GM19324 (cell line): ENCODE measurements around the gene HOXB2.

ENCODE experiments used
- ATAC-seq: cut with Tn5 transposase; IDR thresholded peaks from one replicate; pipeline ENCODE4 v1.9.1; 2021; ENCODE audit warnings: mild to moderate bottlenecking, moderate library complexity; ENCODE audit not compliant: unreplicated experiment, low FRiP score

Gene HOXB2

GRCh38 chr17:48555258-48556228, 10.6 kb upstream of the HOXB2 start:
- no peak for ATAC-seq

- ATAC-seq, result no peak
Observed at GRCh38 chr17:48554412-48555257, 9.7 kb upstream of the HOXB2 start.

GRCh38 chr17:48553826-48554225, 8.9 kb upstream of the HOXB2 start:
- no peak for ATAC-seq

- no peak for ATAC-seq
Observed at GRCh38 chr17:48553190-48553547, 8.3 kb upstream of the HOXB2 start.

- no peak for ATAC-seq
Observed at GRCh38 chr17:48552466-48553189, 7.7 kb upstream of the HOXB2 start.

- no peak for ATAC-seq
Observed at GRCh38 chr17:48551596-48552465, 6.9 kb upstream of the HOXB2 start.

GRCh38 chr17:48551214-48551555, 6.3 kb upstream of the HOXB2 start:
- ATAC-seq, result no peak

- no peak for ATAC-seq
Observed at GRCh38 chr17:48550502-48551213, 5.7 kb upstream of the HOXB2 start.

GRCh38 chr17:48549914-48550501, 5.1 kb upstream of the HOXB2 start:
- ATAC-seq, result no peak

- no peak for ATAC-seq
Observed at GRCh38 chr17:48549281-48549630, 4.3 kb upstream of the HOXB2 start.

- ATAC-seq, result no peak
Observed at GRCh38 chr17:48548523-48549280, 3.8 kb upstream of the HOXB2 start.

GRCh38 chr17:48547808-48548522, 3.1 kb upstream of the HOXB2 start:
- no peak for ATAC-seq

GRCh38 chr17:48546924-48547807, 2.3 kb upstream of the HOXB2 start:
- ATAC-seq, result no peak

GRCh38 chr17:48546137-48546923, 1.4 kb upstream of the HOXB2 start:
- ATAC-seq, result no peak

- ATAC-seq, result no peak
Observed at GRCh38 chr17:48545539-48545938, 630 bp upstream of the HOXB2 start.
